ENCODE results near the gene TMEM14B. TPM values are rescaled to one million over a fixed set of nuclear protein-coding genes. Genes with fewer than 3 reads are reported as not detected.
"Not testable (repeated sequence)": the region's sequence is repeated elsewhere in the genome, so short reads cannot be mapped to it uniquely, and the experiment has no call there.

Gene TMEM14B
- total RNA-seq, 1 experiment from 2014 or later: 168 TPM

GRCh38 chr6:10746915-10747250 lies 722 bp upstream of the TMEM14B start:
- no peak for DNase-seq
- ChIA-PET POLR2A (ENCODE audit: unreplicated experiment) (interaction anchor here (0.5 to 1.2 kb wide), 7 partner anchors 11 to 1210 kb away, joined by 3 to 11 read pairs (median 5); partner anchors contain the start of genes PAK1IP1 and TMEM14C), CTCF (interaction anchor here (0.8 kb wide), 1 partner anchor 269 kb away, joined by 3 read pairs; no protein-coding TSS in a partner anchor)
- Histone ChIP-seq H3K79me2 (ENCODE audit: low read depth) (peaks cover 35% of the 10 kb centered on the region), H3K4me2 (peak overlapping the region; percentile 84), H3K27me3 (ENCODE audit: insufficient read depth, low read depth) (no peaks in the 10 kb centered on the region), H3F3A (ENCODE audit: insufficient read depth, low read depth) (no peaks in the 10 kb centered on the region), H4K20me1 (ENCODE audit: insufficient read depth) (no peaks in the 10 kb centered on the region), H2AFZ (peak overlapping the region; percentile 78; the same call in 1 of the 2 replicates), H3K4me3 (peak overlapping the region; percentile 96), H3K9me2 (ENCODE audit: insufficient read depth) (no peaks in the 10 kb centered on the region), H3K27ac (no peak overlapping the region), H3K4me1 (replicated peaks; ENCODE audit: insufficient read depth) (peaks cover 13% of the 10 kb centered on the region; the same call in 1 of the 2 replicates), H3K9me3 (ENCODE audit: insufficient read depth, low read depth) (no peaks in the 10 kb centered on the region), H3K36me3 (ENCODE audit: low read depth) (no peaks in the 10 kb centered on the region)
- intact Hi-C loops (cut with micrococcal nuclease; ENCODE audit: unreplicated experiment): loop anchor here (1.0 to 2.0 kb wide), 2 partner anchors 25 to 52 kb away; partner anchors contain the start of genes C6orf52 and PAK1IP1
- TSS peak; percentile 78 for BruUV-seq (replicated peaks)
- TF ChIP-seq EZH2 (IDR thresholded peaks at IDR 0.05; ENCODE audit: low read depth) (no peak), CTCF (conservative IDR thresholded peaks at IDR 0.05) (no peak)

- no peaks in the 10 kb centered on the region for H3F3A ChIP-seq (ENCODE audit: insufficient read depth, low read depth)
- no TSS peak for BruUV-seq (replicated peaks)
- no peaks in the 10 kb centered on the region for H4K20me1 ChIP-seq (ENCODE audit: insufficient read depth)
- TF ChIP-seq CTCF (conservative IDR thresholded peaks at IDR 0.05) (no peak), EZH2 (IDR thresholded peaks at IDR 0.05; ENCODE audit: low read depth) (no peak)
- ChIA-PET CTCF (no interaction called here), POLR2A (ENCODE audit: unreplicated experiment) (no interaction called here)
- no peak overlapping the region for H2AFZ ChIP-seq
- peak overlapping the region; percentile 84; the same call in 1 of the 2 replicates for H3K4me2 ChIP-seq
- H3K4me3 ChIP-seq: no peak overlapping the region
- H3K9me3 ChIP-seq (ENCODE audit: insufficient read depth, low read depth): no peaks in the 10 kb centered on the region
- H3K4me1 ChIP-seq (replicated peaks; ENCODE audit: insufficient read depth): peaks cover 13% of the 10 kb centered on the region; the same call in 1 of the 2 replicates
- intact Hi-C loops (cut with micrococcal nuclease; ENCODE audit: unreplicated experiment): no loop called here
- peaks cover 39% of the 10 kb centered on the region for H3K79me2 ChIP-seq (ENCODE audit: low read depth)
- H3K9me2 ChIP-seq (ENCODE audit: insufficient read depth): no peaks in the 10 kb centered on the region
- no peak overlapping the region for H3K27ac ChIP-seq
- H3K27me3 ChIP-seq (ENCODE audit: insufficient read depth, low read depth): no peaks in the 10 kb centered on the region
- H3K36me3 ChIP-seq (ENCODE audit: low read depth): no peaks in the 10 kb centered on the region
- no peak for DNase-seq
Measured at GRCh38 chr6:10749734-10750133, 2.1 kb downstream of the TMEM14B start.

- DNase-seq; H3K36me3 ChIP-seq (ENCODE audit: low read depth); BruUV-seq (replicated peaks); H3K4me3 ChIP-seq; H3K9me3 ChIP-seq (ENCODE audit: insufficient read depth, low read depth); H3F3A ChIP-seq (ENCODE audit: insufficient read depth, low read depth); H3K27ac ChIP-seq; H3K27me3 ChIP-seq (ENCODE audit: insufficient read depth, low read depth); CTCF ChIA-PET; H3K9me2 ChIP-seq (ENCODE audit: insufficient read depth); H3K4me2 ChIP-seq; H4K20me1 ChIP-seq (ENCODE audit: insufficient read depth); H2AFZ ChIP-seq; POLR2A ChIA-PET (ENCODE audit: unreplicated experiment); intact Hi-C loops (cut with micrococcal nuclease; ENCODE audit: unreplicated experiment): not testable (repeated sequence)
- peaks cover 39% of the 10 kb centered on the region for H3K79me2 ChIP-seq (ENCODE audit: low read depth)
- H3K4me1 ChIP-seq (replicated peaks; ENCODE audit: insufficient read depth): peaks cover 13% of the 10 kb centered on the region; the same call in 1 of the 2 replicates
Measured at GRCh38 chr6:10750568-10750967, 3.0 kb downstream of the TMEM14B start.

- H3K9me3 ChIP-seq (ENCODE audit: insufficient read depth, low read depth); POLR2A ChIA-PET (ENCODE audit: unreplicated experiment); H3K4me3 ChIP-seq; BruUV-seq (replicated peaks); H3K27ac ChIP-seq; DNase-seq; H3K27me3 ChIP-seq (ENCODE audit: insufficient read depth, low read depth); H3F3A ChIP-seq (ENCODE audit: insufficient read depth, low read depth); H2AFZ ChIP-seq; H3K4me2 ChIP-seq; H3K36me3 ChIP-seq (ENCODE audit: low read depth); H3K9me2 ChIP-seq (ENCODE audit: insufficient read depth); intact Hi-C loops (cut with micrococcal nuclease; ENCODE audit: unreplicated experiment); H4K20me1 ChIP-seq (ENCODE audit: insufficient read depth); CTCF ChIA-PET: not testable (repeated sequence)
- peaks cover 39% of the 10 kb centered on the region for H3K79me2 ChIP-seq (ENCODE audit: low read depth)
- peaks cover 11% of the 10 kb centered on the region; the same call in 1 of the 2 replicates for H3K4me1 ChIP-seq (replicated peaks; ENCODE audit: insufficient read depth)
Measured at GRCh38 chr6:10751757-10752156, 4.2 kb downstream of the TMEM14B start.

Data from PC-9 (cell line).